K562 (cell line): ENCODE measurements around the gene SATB2. TPM values are rescaled to one million over a fixed set of nuclear protein-coding genes. Genes with fewer than 3 reads are reported as not detected.

Source experiments
- ATF1 ChIP-seq, 2 experiments: fragments of 450-650 bp in 1 of 2; IDR thresholded peaks; 2 replicates each; pipeline ENCODE4 v1.6.1; 2016; ENCODE audit warnings: missing compliant biosample characterization in 1 of 2, missing genetic modification characterization in 1 of 2
- CXXC5 ChIP-seq: fragments of 250-450 bp; sonication (Bioruptor Pico); IDR thresholded peaks from 2 replicates; pipeline ENCODE4 v1.8.0; 2022; ENCODE audit warnings: inconsistent platforms, mild to moderate bottlenecking, moderate library complexity
- HDAC2 ChIP-seq: fragments of 450-650 bp; IDR thresholded peaks from 2 replicates; pipeline ENCODE4 v1.6.1; 2016; ENCODE audit warnings: mild to moderate bottlenecking
- HMGN3 ChIP-seq: IDR thresholded peaks from 2 replicates; pipeline ENCODE4 v1.6.1; 2011; ENCODE audit warnings: borderline replicate concordance, low read depth, mild to moderate bottlenecking, mixed read lengths, low read length; ENCODE audit not compliant: insufficient read length; ENCODE audit errors: extremely low read depth
- KDM1A ChIP-seq, 2 experiments: fragments of 450-650 bp; IDR thresholded peaks; 2 replicates each; pipeline ENCODE4 v1.6.1; 2016; ENCODE audit warnings: mild to moderate bottlenecking in 2 of 2
- KDM5B ChIP-seq: fragments of 200-600 bp; sonication (generic); IDR thresholded peaks from 2 replicates; pipeline ENCODE4 v1.6.1; 2012; ENCODE audit warnings: low read depth, mild to moderate bottlenecking, moderate library complexity, low read length, control low read depth, inconsistent platforms; ENCODE audit not compliant: insufficient replicate concordance
- NBN ChIP-seq: fragments of 450-650 bp; IDR thresholded peaks from 2 replicates; pipeline ENCODE4 v1.6.1; 2016; ENCODE audit warnings: low read depth, mild to moderate bottlenecking
- NEUROD1 ChIP-seq: fragments of 150-350 bp; IDR thresholded peaks from 2 replicates; pipeline ENCODE4 v1.6.1; 2014; ENCODE audit warnings: borderline replicate concordance, low read length, low read depth; ENCODE audit not compliant: partially characterized antibody
- PCBP1 ChIP-seq: fragments of 200-400 bp; formaldehyde crosslinking; IDR thresholded peaks from 2 replicates; pipeline ENCODE4 v1.6.1; 2018; ENCODE audit warnings: mild to moderate bottlenecking, low read depth, low read length; ENCODE audit not compliant: poor library complexity, severe bottlenecking
- POLR2B ChIP-seq: fragments of 450-650 bp; IDR thresholded peaks from 2 replicates; pipeline ENCODE4 v1.6.1; 2018; ENCODE audit warnings: low read depth; ENCODE audit not compliant: partially characterized antibody
- RBBP5 ChIP-seq: fragments of 200-600 bp; sonication (generic); IDR thresholded peaks from 2 replicates; pipeline ENCODE4 v1.6.1; 2012; ENCODE audit warnings: borderline replicate concordance, mild to moderate bottlenecking, low read length, control low read depth, inconsistent platforms; ENCODE audit not compliant: insufficient read depth, poor library complexity, severe bottlenecking
- RBM25 ChIP-seq: fragments of 200-400 bp; formaldehyde crosslinking; IDR thresholded peaks from 2 replicates; pipeline ENCODE4 v1.6.1; 2018; ENCODE audit warnings: low read length, low read depth, moderate library complexity; ENCODE audit not compliant: severe bottlenecking
- SUPT5H ChIP-seq: fragments of 450-650 bp; IDR thresholded peaks from 2 replicates; pipeline ENCODE4 v1.6.1; 2016
- TOE1 ChIP-seq, 2 experiments: fragments of 450-650 bp in 1 of 2; sonication (generic) in 1 of 2; formaldehyde crosslinking in 1 of 2; IDR thresholded peaks; 2 replicates each; pipeline versions ENCODE4 v1.7.1 to v1.8.0; 2016 to 2022; ENCODE audit warnings: borderline replicate concordance in 2 of 2, mild to moderate bottlenecking in 2 of 2, antibody characterized with exemption in 1 of 2, inconsistent platforms in 1 of 2, low read depth in 1 of 2, missing genetic modification reagents in 1 of 2, moderate library complexity in 1 of 2
- VEZF1 ChIP-seq: fragments of 200-800 bp; sonication (Bioruptor generic); IDR thresholded peaks from 2 replicates; pipeline ENCODE4 v1.6.1; 2017; ENCODE audit warnings: missing genetic modification characterization, missing compliant biosample characterization
- ZMIZ1 ChIP-seq, 2 experiments: fragments of 150-350 bp in 1 of 2; IDR thresholded peaks; 2 replicates each; pipeline ENCODE4 v1.6.1; 2012 to 2016; ENCODE audit warnings: low read depth in 2 of 2, low read length in 2 of 2, mild to moderate bottlenecking in 1 of 2, moderate library complexity in 1 of 2
- ZNF232 ChIP-seq: sonication (generic); formaldehyde crosslinking; IDR thresholded peaks from 2 replicates; pipeline ENCODE4 v1.8.0; 2022; ENCODE audit warnings: mild to moderate bottlenecking, missing genetic modification reagents
- polyA plus RNA-seq, 8 experiments: library from polyadenylated mRNA; depleted of rRNA in 4 of 8; stranded (reverse) in 5 of 8; unstranded in 3 of 8; fragments of >200 nt; fragmentation: Nextera tagmentation in 2 of 8; fragmentation: Illumina TruSeq in 1 of 8; extraction: Ambion mirVana in 2 of 8; extraction: Trizol in 1 of 8; gene quantifications; 2 replicates each; pipeline versions ENCODE4 v1.2.1 to v1.2.3, GENCODE V29; 2011 to 2014; ENCODE audit warnings: inconsistent platforms in 1 of 8, missing spikeins in 1 of 8
- total RNA-seq, 7 experiments: library from RNA; depleted of rRNA in 6 of 7; stranded (reverse); fragments of >200 nt in 6 of 7; fragmentation: Illumina TruSeq in 2 of 7; extraction: Trizol in 2 of 7; gene quantifications; 2 replicates each; pipeline versions ENCODE4 v1.2.1 to v1.2.3, GENCODE V29; 2011 to 2021; ENCODE audit warnings: low replicate concordance in 1 of 7
- TF ChIP-seq, protein P1 (sequence below): sonication (generic); formaldehyde crosslinking; IDR thresholded peaks from 2 replicates; pipeline ENCODE4 v1.5.0; 2020; ENCODE audit warnings: missing genetic modification reagents

Gene SATB2
- total and polyA plus RNA-seq, 9 of the 15 experiments (the other 6 are each of a cell fraction or from before 2014, with no cell fraction given), result 4.5 to 34.0 (median 15.1) TPM

- TF ChIP-seq VEZF1 (CRISPR knock-in tag), result peak; percentile 60
- peak; percentile 54 for TF ChIP-seq POLR2B
- TF ChIP-seq RBBP5, result peak; percentile 74
- TF ChIP-seq KDM1A (IDR thresholded peaks at IDR 0.05), result peak in 1 of 2 experiments; percentile 30; a peak in 1 of 4 replicates
- TF ChIP-seq HMGN3, result peak; percentile 65
- TF ChIP-seq ATF1 (CRISPR knock-in tag; IDR thresholded peaks at IDR 0.05), result no peak
- TF ChIP-seq ATF1 (tag; IDR thresholded peaks at IDR 0.05), result peak; percentile 56; the same call in 1 of the 2 replicates
- peak; percentile 79 for TF ChIP-seq PCBP1
- 0 out of 2 replicates have a peak, but pooled peaks have one; percentile 25 for TF ChIP-seq ZNF232 (CRISPR knock-in tag)
- peak; percentile 44 for TF ChIP-seq NEUROD1
- TF ChIP-seq RBM25, result peak; percentile 56
- peak; percentile 59 for TF ChIP-seq SUPT5H
- TF ChIP-seq ZMIZ1 (IDR thresholded peaks at IDR 0.05; ENCODE audit: low read depth in 2 of 2, low read length in 2 of 2), result 0 out of 4 replicates have a peak, but pooled peaks of 1 of the 2 experiments have one; percentile 27
- TF ChIP-seq HDAC2, result peak; percentile 57; the same call in 1 of the 2 replicates
- TF ChIP-seq TOE1 (IDR thresholded peaks at IDR 0.05; ENCODE audit: borderline replicate concordance), result peak; percentile 92
- TF ChIP-seq TOE1 (CRISPR knock-in tag; IDR thresholded peaks at IDR 0.05; ENCODE audit: borderline replicate concordance, low read depth), result no peak
- peak; percentile 34; the same call in 1 of the 2 replicates for TF ChIP-seq NBN
- TF ChIP-seq CXXC5 (CRISPR knock-in tag), result peak; percentile 78
- TF ChIP-seq, protein P1, sequence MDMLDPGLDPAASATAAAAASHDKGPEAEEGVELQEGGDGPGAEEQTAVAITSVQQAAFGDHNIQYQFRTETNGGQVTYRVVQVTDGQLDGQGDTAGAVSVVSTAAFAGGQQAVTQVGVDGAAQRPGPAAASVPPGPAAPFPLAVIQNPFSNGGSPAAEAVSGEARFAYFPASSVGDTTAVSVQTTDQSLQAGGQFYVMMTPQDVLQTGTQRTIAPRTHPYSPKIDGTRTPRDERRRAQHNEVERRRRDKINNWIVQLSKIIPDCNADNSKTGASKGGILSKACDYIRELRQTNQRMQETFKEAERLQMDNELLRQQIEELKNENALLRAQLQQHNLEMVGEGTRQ (CRISPR knock-in tag), result peak; percentile 75
- TF ChIP-seq KDM5B, result peak; percentile 45
These were observed 1.8 kb upstream of the SATB2 start (continued) for GRCh38 chr2:199459286-199460100.
